Nephron progenitor cell (in vitro differentiated cells): ENCODE measurements around the gene LMO7.

ENCODE experiments used
- DNase-seq: peaks from one replicate; pipeline ENCODE4 v3.0.0; 2021
- H3K27ac Mint-ChIP-seq: 2 replicates; pipeline ENCODE4 v1.8.0; 2021; ENCODE audit warnings: mild to moderate bottlenecking, moderate library complexity, mixed read lengths
- H3K27me3 Mint-ChIP-seq: 2 replicates; pipeline ENCODE4 v1.8.0; 2021; ENCODE audit warnings: mild to moderate bottlenecking, low read depth, mixed read lengths; ENCODE audit not compliant: poor library complexity
- H3K36me3 Mint-ChIP-seq: 2 replicates; pipeline ENCODE4 v1.8.0; 2021; ENCODE audit warnings: low read depth, mixed read lengths
- H3K4me1 Mint-ChIP-seq: 2 replicates; pipeline ENCODE4 v1.8.0; 2021; ENCODE audit warnings: mixed read lengths
- H3K4me3 Mint-ChIP-seq: 2 replicates; pipeline ENCODE4 v1.8.0; 2021; ENCODE audit warnings: mild to moderate bottlenecking, moderate library complexity, mixed read lengths
- H3K9me3 Mint-ChIP-seq: 2 replicates; pipeline ENCODE4 v1.8.0; 2021; ENCODE audit warnings: mild to moderate bottlenecking, moderate library complexity, mixed read lengths
- CTCF ChIP-seq: fragments of 200-600 bp; sonication (generic); IDR thresholded peaks from 2 replicates; pipeline ENCODE4 v1.5.0; 2021; ENCODE audit warnings: antibody characterized with exemption

The LMO7 gene

GRCh38 chr13:75825161-75825560 lies 189.0 kb downstream of the LMO7 start:
- Mint-ChIP-seq H3K27ac (no peak overlapping the region), H3K36me3 (no peaks in the 10 kb centered on the region), H3K27me3 (peaks cover 3% of the 10 kb centered on the region), H3K4me1 (peaks cover 5% of the 10 kb centered on the region), H3K9me3 (no peaks in the 10 kb centered on the region), H3K4me3 (no peak overlapping the region)
- TF ChIP-seq CTCF, result no peak
- DNase-seq, result no peak

GRCh38 chr13:75825594-75825993 lies 189.5 kb downstream of the LMO7 start:
- Mint-ChIP-seq H3K36me3 (no peaks in the 10 kb centered on the region), H3K9me3 (no peaks in the 10 kb centered on the region), H3K4me1 (peaks cover 5% of the 10 kb centered on the region), H3K4me3 (no peak overlapping the region), H3K27me3 (peaks cover 3% of the 10 kb centered on the region), H3K27ac (no peak overlapping the region)
- no peak for TF ChIP-seq CTCF
- DNase-seq, result no peak

- H3K4me1 Mint-ChIP-seq, result no peaks in the 10 kb centered on the region
- H3K27ac Mint-ChIP-seq, result no peak overlapping the region
- TF ChIP-seq CTCF, result no peak
- no peaks in the 10 kb centered on the region for H3K9me3 Mint-ChIP-seq
- DNase-seq, result no peak
- H3K36me3 Mint-ChIP-seq, result no peaks in the 10 kb centered on the region
- no peak overlapping the region for H3K4me3 Mint-ChIP-seq
- H3K27me3 Mint-ChIP-seq, result peaks cover 3% of the 10 kb centered on the region
Measured at GRCh38 chr13:75826391-75826790, 190.3 kb downstream of the LMO7 start.

GRCh38 chr13:75829830-75830229 lies 193.7 kb downstream of the LMO7 start:
- no peak overlapping the region for H3K27ac Mint-ChIP-seq
- no peak overlapping the region for H3K4me3 Mint-ChIP-seq
- no peaks in the 10 kb centered on the region for H3K4me1 Mint-ChIP-seq
- no peaks in the 10 kb centered on the region for H3K36me3 Mint-ChIP-seq
- no peaks in the 10 kb centered on the region for H3K9me3 Mint-ChIP-seq
- peaks cover 3% of the 10 kb centered on the region for H3K27me3 Mint-ChIP-seq
- TF ChIP-seq CTCF, result no peak
- no peak for DNase-seq

GRCh38 chr13:75830842-75831241 lies 194.7 kb downstream of the LMO7 start:
- Mint-ChIP-seq H3K4me3 (no peak overlapping the region), H3K9me3 (no peaks in the 10 kb centered on the region), H3K36me3 (no peaks in the 10 kb centered on the region), H3K27me3 (peaks cover 3% of the 10 kb centered on the region), H3K4me1 (no peaks in the 10 kb centered on the region), H3K27ac (no peak overlapping the region)
- no peak for DNase-seq
- no peak for TF ChIP-seq CTCF

GRCh38 chr13:75831389-75831788 lies 195.3 kb downstream of the LMO7 start:
- Mint-ChIP-seq H3K4me1 (no peaks in the 10 kb centered on the region), H3K9me3 (no peaks in the 10 kb centered on the region), H3K36me3 (no peaks in the 10 kb centered on the region), H3K4me3 (no peak overlapping the region), H3K27me3 (no peaks in the 10 kb centered on the region), H3K27ac (no peak overlapping the region)
- TF ChIP-seq CTCF, result no peak
- no peak for DNase-seq
